ENCODE measurements around the gene PARP8.

DNA sequence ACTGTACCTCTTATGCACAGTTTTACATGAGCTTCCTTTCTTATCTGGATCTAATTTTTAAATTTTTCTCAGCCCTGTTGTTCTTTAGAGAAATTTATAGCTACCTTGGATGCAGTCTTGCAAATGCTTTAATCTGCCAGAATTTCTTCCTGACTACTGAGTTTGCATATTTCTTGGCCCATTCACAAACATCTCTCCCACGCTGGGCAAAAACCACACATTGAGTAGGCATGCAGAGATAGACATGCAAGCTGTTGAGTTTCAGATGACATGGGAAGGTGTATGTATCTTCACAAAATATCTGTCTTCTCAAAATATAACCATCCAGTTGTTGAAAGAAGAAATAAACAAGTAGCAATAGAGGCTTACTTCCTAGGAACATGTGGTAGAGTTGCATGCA lies 101.2 kb downstream of the PARP8 start:
- TF ChIP-seq, protein P1, sequence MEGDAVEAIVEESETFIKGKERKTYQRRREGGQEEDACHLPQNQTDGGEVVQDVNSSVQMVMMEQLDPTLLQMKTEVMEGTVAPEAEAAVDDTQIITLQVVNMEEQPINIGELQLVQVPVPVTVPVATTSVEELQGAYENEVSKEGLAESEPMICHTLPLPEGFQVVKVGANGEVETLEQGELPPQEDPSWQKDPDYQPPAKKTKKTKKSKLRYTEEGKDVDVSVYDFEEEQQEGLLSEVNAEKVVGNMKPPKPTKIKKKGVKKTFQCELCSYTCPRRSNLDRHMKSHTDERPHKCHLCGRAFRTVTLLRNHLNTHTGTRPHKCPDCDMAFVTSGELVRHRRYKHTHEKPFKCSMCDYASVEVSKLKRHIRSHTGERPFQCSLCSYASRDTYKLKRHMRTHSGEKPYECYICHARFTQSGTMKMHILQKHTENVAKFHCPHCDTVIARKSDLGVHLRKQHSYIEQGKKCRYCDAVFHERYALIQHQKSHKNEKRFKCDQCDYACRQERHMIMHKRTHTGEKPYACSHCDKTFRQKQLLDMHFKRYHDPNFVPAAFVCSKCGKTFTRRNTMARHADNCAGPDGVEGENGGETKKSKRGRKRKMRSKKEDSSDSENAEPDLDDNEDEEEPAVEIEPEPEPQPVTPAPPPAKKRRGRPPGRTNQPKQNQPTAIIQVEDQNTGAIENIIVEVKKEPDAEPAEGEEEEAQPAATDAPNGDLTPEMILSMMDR (conservative IDR thresholded peaks at IDR 0.05; ENCODE audit: low read depth, low read length), result no peak
- TF ChIP-seq EZH2 (IDR thresholded peaks at IDR 0.05; ENCODE audit: low read length, unreplicated experiment) (no peak), EZH2phosphoT487 (IDR thresholded peaks at IDR 0.05; ENCODE audit: borderline replicate concordance, low read length) (no peak)

Measured in PC-3 (cell line).